ENCODE data around the gene TOGARAM2.

- TF ChIP-seq GATA2 (IDR thresholded peaks at IDR 0.05; ENCODE audit: low read depth, low read length): no peak
- TF ChIP-seq GATA3 (IDR thresholded peaks at IDR 0.05; ENCODE audit: low read depth, low read length): no peak
Measured at GRCh38 chr2:29014331-29014730, 33.2 kb downstream of the TOGARAM2 start.
